HEK293 (cell line): ENCODE data around the gene TNKS1BP1.

Experiments used
- CTCF ChIA-PET: fragments of 350-600 bp; formaldehyde crosslinking; extraction: SDS; loops from one replicate; lab custom pipeline; 2021; ENCODE audit warnings: antibody characterized with exemption; lab: Yijun Ruan, JAX
- POLR2A ChIA-PET: fragments of 300-600 bp; formaldehyde crosslinking; extraction: SDS; loops from one replicate; lab custom pipeline; 2020; ENCODE audit warnings: antibody characterized with exemption, inconsistent platforms; lab: Yijun Ruan, JAX
- H3K27ac ChIP-seq: fragments of 200-500 bp; sonication (Bioruptor generic); 2 replicates; pipeline ENCODE4 v1.5.1; 2014; ENCODE audit warnings: low read depth, low read length, control low read depth, inconsistent platforms; ENCODE audit errors: extremely low read depth
- H3K36me3 ChIP-seq, 2 experiments: fragments of 200-500 bp in 1 of 2; sonication (Bioruptor generic) in 1 of 2; 1 replicate in 1 of 2; 2 replicates in 1 of 2; pipeline ENCODE4 v1.5.1; 2014 to 2017; ENCODE audit warnings: inconsistent platforms in 2 of 2, low read length in 2 of 2; ENCODE audit not compliant: control insufficient read depth in 2 of 2, insufficient read depth in 1 of 2
- H3K4me1 ChIP-seq: fragments of 200-500 bp; sonication (Bioruptor generic); 2 replicates; pipeline ENCODE4 v1.5.1; 2014; ENCODE audit warnings: mild to moderate bottlenecking, low read length, inconsistent platforms; ENCODE audit not compliant: control insufficient read depth, insufficient read depth
- H3K4me3 ChIP-seq: 2 replicates; pipeline ENCODE4 v1.5.1; 2011; ENCODE audit warnings: low read depth, mild to moderate bottlenecking, control low read depth, low read length, moderate library complexity
- H3K9me3 ChIP-seq: fragments of 200-500 bp; sonication (Bioruptor generic); 2 replicates; pipeline ENCODE4 v1.5.1; 2014; ENCODE audit warnings: low read depth, low read length, inconsistent platforms; ENCODE audit not compliant: control insufficient read depth, insufficient read depth
- BCL11A ChIP-seq: fragments of 450-650 bp; formaldehyde crosslinking; IDR thresholded peaks from 2 replicates; pipeline ENCODE4 v1.5.1; 2016; ENCODE audit warnings: low read depth, missing biosample characterization, missing genetic modification characterization
- CTCF ChIP-seq: fragments of 450-650 bp; formaldehyde crosslinking; IDR thresholded peaks from 2 replicates; pipeline ENCODE4 v1.5.1; 2016; ENCODE audit warnings: missing biosample characterization, missing genetic modification characterization
- GLIS1 ChIP-seq: fragments of 450-650 bp; formaldehyde crosslinking; IDR thresholded peaks from 2 replicates; pipeline ENCODE4 v1.5.1; 2016; ENCODE audit warnings: missing biosample characterization, missing genetic modification characterization
- HIC1 ChIP-seq: fragments of 450-650 bp; formaldehyde crosslinking; IDR thresholded peaks from 2 replicates; pipeline ENCODE4 v1.5.1; 2016; ENCODE audit warnings: missing biosample characterization, missing genetic modification characterization
- HOXA7 ChIP-seq: sonication (generic); formaldehyde crosslinking; IDR thresholded peaks from 2 replicates; pipeline ENCODE4 v1.8.1; 2022; ENCODE audit warnings: missing genetic modification reagents, borderline replicate concordance
- KLF1 ChIP-seq: fragments of 450-650 bp; formaldehyde crosslinking; IDR thresholded peaks from 2 replicates; pipeline ENCODE4 v1.5.1; 2016; ENCODE audit warnings: missing biosample characterization, missing genetic modification characterization
- PATZ1 ChIP-seq: fragments of 450-650 bp; formaldehyde crosslinking; IDR thresholded peaks from 2 replicates; pipeline ENCODE4 v1.5.1; 2016; ENCODE audit warnings: missing biosample characterization, missing genetic modification characterization
- ZFP3 ChIP-seq: fragments of 450-650 bp; formaldehyde crosslinking; IDR thresholded peaks from 2 replicates; pipeline ENCODE4 v1.5.1; 2016; ENCODE audit warnings: low read depth, missing biosample characterization, missing genetic modification characterization
- ZNF214 ChIP-seq: fragments of 450-650 bp; formaldehyde crosslinking; IDR thresholded peaks from 2 replicates; pipeline ENCODE4 v1.5.1; 2017; ENCODE audit warnings: missing biosample characterization, mild to moderate bottlenecking, missing genetic modification characterization, borderline replicate concordance
- ZNF221 ChIP-seq: fragments of 450-650 bp; formaldehyde crosslinking; IDR thresholded peaks from 2 replicates; pipeline ENCODE4 v1.5.1; 2017; ENCODE audit warnings: missing biosample characterization, missing genetic modification characterization, borderline replicate concordance
- ZNF501 ChIP-seq: fragments of 450-650 bp; formaldehyde crosslinking; IDR thresholded peaks from 2 replicates; pipeline ENCODE4 v1.5.1; 2016; ENCODE audit warnings: missing biosample characterization, missing genetic modification characterization
- ZNF585B ChIP-seq: fragments of 450-650 bp; formaldehyde crosslinking; IDR thresholded peaks from 2 replicates; pipeline ENCODE4 v1.5.1; 2016; ENCODE audit warnings: missing biosample characterization, missing genetic modification characterization
- ZNF654 ChIP-seq: fragments of 450-650 bp; formaldehyde crosslinking; IDR thresholded peaks from 2 replicates; pipeline ENCODE4 v1.5.1; 2016; ENCODE audit warnings: low read depth, missing biosample characterization, missing genetic modification characterization
- ZNF704 ChIP-seq: fragments of 450-650 bp; formaldehyde crosslinking; IDR thresholded peaks from 2 replicates; pipeline ENCODE4 v1.5.1; 2016; ENCODE audit warnings: missing biosample characterization, missing genetic modification characterization
- ZXDB ChIP-seq: fragments of 450-650 bp; formaldehyde crosslinking; IDR thresholded peaks from 2 replicates; pipeline ENCODE4 v1.5.1; 2016; ENCODE audit warnings: missing biosample characterization, missing genetic modification characterization

TNKS1BP1 gene

GRCh38 chr11:57348052-57348451 lies 23.3 kb upstream of the TNKS1BP1 start:
- CTCF ChIA-PET, result interaction anchor here (0.6 to 2.5 kb wide), 6 partner anchors 8 to 1176 kb away, joined by 3 to 20 read pairs (median 4); partner anchors contain the start of gene RTN4RL2

GRCh38 chr11:57347336-57347735 lies 22.6 kb upstream of the TNKS1BP1 start:
- POLR2A ChIA-PET, result no interaction called here
- Histone ChIP-seq H3K4me3 (no peak overlapping the region), H3K36me3 (no peaks in the 10 kb centered on the region)
- TF ChIP-seq GLIS1 (tag by site-specific recombination) (peak; percentile 24; the same call in 1 of the 2 replicates), ZNF221 (tag by site-specific recombination) (no peak), ZFP3 (tag by site-specific recombination) (no peak)
- TF ChIP-seq, all 188 proteins: peak for 1
- Histone ChIP-seq H3K9me3 (no peaks in the 10 kb centered on the region), H3K27ac (no peak overlapping the region), H3K4me1 (no peaks in the 10 kb centered on the region)
- CTCF ChIA-PET, result interaction anchor here (0.9 to 2.5 kb wide), 3 partner anchors 110 to 453 kb away, joined by 3 to 20 read pairs (median 4); no protein-coding TSS in a partner anchor

More at GRCh38 chr11:57348052-57348451, 23.3 kb upstream of the TNKS1BP1 start:
- H3K27ac ChIP-seq, result no peak overlapping the region
- H3K4me3 ChIP-seq, result no peak overlapping the region
- H3K36me3 ChIP-seq, result no peaks in the 10 kb centered on the region
- TF ChIP-seq HIC1 (tag by site-specific recombination) (no peak), CTCF (no peak), ZXDB (tag by site-specific recombination) (no peak), ZNF214 (no peak), KLF1 (no peak), ZNF704 (no peak), ZNF501 (tag by site-specific recombination) (no peak), ZNF585B (no peak), BCL11A (no peak)
- POLR2A ChIA-PET, result no interaction called here
- H3K9me3 ChIP-seq, result no peaks in the 10 kb centered on the region
- H3K4me1 ChIP-seq, result no peaks in the 10 kb centered on the region

- Histone ChIP-seq H3K4me1 (no peaks in the 10 kb centered on the region), H3K36me3 (no peaks in the 10 kb centered on the region), H3K27ac (no peak overlapping the region), H3K9me3 (no peaks in the 10 kb centered on the region), H3K4me3 (no peak overlapping the region)
- ChIA-PET POLR2A (interaction anchor here (0.7 to 1.1 kb wide), 4 partner anchors 9 to 295 kb away, joined by 4 to 8 read pairs (median 6); partner anchors contain the start of gene SSRP1), CTCF (interaction anchor here (0.5 to 2.0 kb wide), 23 partner anchors 9 to 1179 kb away, joined by 3 to 16 read pairs (median 4); no protein-coding TSS in a partner anchor)
- TF ChIP-seq HOXA7 (no peak), ZNF654 (tag by site-specific recombination) (peak; percentile 69), CTCF (0 out of 2 replicates have a peak, but pooled peaks have one; percentile 26), PATZ1 (tag by site-specific recombination) (0 out of 2 replicates have a peak, but pooled peaks have one; percentile 28)
Observed at GRCh38 chr11:57345555-57346211, 20.9 kb upstream of the TNKS1BP1 start.
